HepG2 (cell line): ENCODE results near the gene TBXA2R. TPM values are rescaled to one million over a fixed set of nuclear protein-coding genes. Genes with fewer than 3 reads are reported as not detected.

Experiments used
- EP300 ChIP-seq, 3 experiments: sonication (generic) in 1 of 3; formaldehyde crosslinking in 1 of 3; IDR thresholded peaks; 2 replicates each; pipeline versions ENCODE4 v1.5.1 to v1.6.1; 2011 to 2020; ENCODE audit warnings: low read depth in 2 of 3, low read length in 2 of 3, borderline replicate concordance in 1 of 3, improper control_type of control experiment in 1 of 3, mild to moderate bottlenecking in 1 of 3, missing genetic modification reagents in 1 of 3, moderate library complexity in 1 of 3
- FOSL2 ChIP-seq: sonication (generic); formaldehyde crosslinking; IDR thresholded peaks from 2 replicates; pipeline ENCODE4 v1.4.0; 2020; ENCODE audit warnings: missing genetic modification reagents
- HNRNPH1 ChIP-seq: fragments of 200-400 bp; formaldehyde crosslinking; optimal IDR thresholded peaks from 2 replicates; pipeline ENCODE3; 2017; ENCODE audit warnings: mild to moderate bottlenecking, low read depth, low read length
- HNRNPLL ChIP-seq: fragments of 200-400 bp; formaldehyde crosslinking; IDR thresholded peaks from 2 replicates; pipeline ENCODE4 v1.6.1; 2017; ENCODE audit warnings: mild to moderate bottlenecking, low read depth, low read length; ENCODE audit not compliant: poor library complexity, severe bottlenecking
- KDM2A ChIP-seq: sonication (generic); formaldehyde crosslinking; IDR thresholded peaks from 2 replicates; pipeline ENCODE4 v1.4.0; 2020; ENCODE audit warnings: low read depth, missing genetic modification reagents, borderline replicate concordance
- KDM3A ChIP-seq: IDR thresholded peaks from 2 replicates; pipeline ENCODE4 v1.6.1; 2018; ENCODE audit warnings: low read depth, missing compliant biosample characterization
- MXD4 ChIP-seq: IDR thresholded peaks from 2 replicates; pipeline ENCODE4 v1.6.1; 2016; ENCODE audit warnings: mild to moderate bottlenecking, missing biosample characterization, missing genetic modification reagents
- NONO ChIP-seq, 2 experiments: fragments of 450-650 bp in 1 of 2; sonication (generic) in 1 of 2; formaldehyde crosslinking in 1 of 2; IDR thresholded peaks in 1 of 2; conservative IDR thresholded peaks in 1 of 2; 2 replicates each; pipeline versions ENCODE4 v1.6.1 to v1.8.0; 2017 to 2022; ENCODE audit warnings: mild to moderate bottlenecking in 1 of 2, missing genetic modification reagents in 1 of 2, moderate library complexity in 1 of 2
- SAFB2 ChIP-seq: sonication (generic); formaldehyde crosslinking; IDR thresholded peaks from 2 replicates; pipeline ENCODE4 v1.5.1; 2020; ENCODE audit warnings: missing genetic modification reagents, low read depth, mild to moderate bottlenecking, borderline replicate concordance
- SETDB1 ChIP-seq: sonication (generic); formaldehyde crosslinking; IDR thresholded peaks from 2 replicates; pipeline ENCODE4 v1.5.1; 2020; ENCODE audit warnings: missing genetic modification reagents, mild to moderate bottlenecking, borderline replicate concordance
- STAT5B ChIP-seq: sonication (generic); formaldehyde crosslinking; IDR thresholded peaks from 2 replicates; pipeline ENCODE4 v1.4.0; 2020; ENCODE audit warnings: missing genetic modification reagents
- ZNF431 ChIP-seq: sonication (generic); formaldehyde crosslinking; IDR thresholded peaks from 2 replicates; pipeline ENCODE4 v1.9.0; 2022; ENCODE audit warnings: missing genetic modification reagents, low read depth, mild to moderate bottlenecking, borderline replicate concordance
- ZNF720 ChIP-seq: sonication (generic); formaldehyde crosslinking; IDR thresholded peaks from 2 replicates; pipeline ENCODE4 v1.4.0; 2020; ENCODE audit warnings: missing genetic modification reagents
- ZNF788 ChIP-seq: sonication (generic); formaldehyde crosslinking; IDR thresholded peaks from 2 replicates; pipeline ENCODE4 v1.5.0; 2020; ENCODE audit warnings: mild to moderate bottlenecking, missing genetic modification reagents, borderline replicate concordance
- ZSCAN25 ChIP-seq: sonication (generic); formaldehyde crosslinking; IDR thresholded peaks from 2 replicates; pipeline ENCODE4 v1.8.0; 2022; ENCODE audit warnings: mild to moderate bottlenecking, missing genetic modification reagents
- polyA plus RNA-seq, 8 experiments: library from polyadenylated mRNA; depleted of rRNA in 3 of 8; stranded (reverse) in 7 of 8; unstranded in 1 of 8; fragments of >200 nt; fragmentation: Illumina TruSeq in 4 of 8; extraction: Trizol in 4 of 8; gene quantifications; 2 replicates each; pipeline versions ENCODE4 v1.2.1 to v1.2.3, GENCODE V29; 2011 to 2016; ENCODE audit warnings: low read depth in 4 of 8, missing spikeins in 1 of 8, mixed read lengths in 1 of 8; ENCODE audit not compliant: insufficient read depth in 1 of 8
- total RNA-seq, 5 experiments: library from RNA; depleted of rRNA; stranded (reverse); fragments of >200 nt; fragmentation: Illumina TruSeq; extraction: Trizol; gene quantifications; 2 replicates each; pipeline ENCODE4 v1.2.3, GENCODE V29; 2016; ENCODE audit warnings: low read depth in 1 of 5
- TF ChIP-seq, protein P1 (sequence below): sonication (generic); IDR thresholded peaks from 2 replicates; pipeline ENCODE4 v1.6.1; 2016; ENCODE audit warnings: low read depth, borderline replicate concordance
- TF ChIP-seq, protein P2 (sequence below): sonication (generic); formaldehyde crosslinking; IDR thresholded peaks from 2 replicates; pipeline ENCODE4 v1.9.0; 2021; ENCODE audit warnings: missing genetic modification reagents, mild to moderate bottlenecking, borderline replicate concordance
- TF ChIP-seq, protein P3 (sequence below): sonication (generic); formaldehyde crosslinking; IDR thresholded peaks from 2 replicates; pipeline ENCODE4 v1.4.0; 2020; ENCODE audit warnings: missing genetic modification reagents, borderline replicate concordance
- TF ChIP-seq, protein P4 (sequence below): IDR thresholded peaks from 2 replicates; pipeline ENCODE4 v1.6.1; 2016
- TF ChIP-seq, protein P5 (sequence below): sonication (generic); formaldehyde crosslinking; IDR thresholded peaks from 2 replicates; pipeline ENCODE4 v1.8.1; 2023; ENCODE audit warnings: mild to moderate bottlenecking, moderate library complexity, missing genetic modification reagents

Gene TBXA2R
- total and polyA plus RNA-seq, 2 of the 13 experiments (the other 11 are each of a cell fraction or from before 2014, with no cell fraction given): 0.09 TPM; not detected in 1

DNA sequence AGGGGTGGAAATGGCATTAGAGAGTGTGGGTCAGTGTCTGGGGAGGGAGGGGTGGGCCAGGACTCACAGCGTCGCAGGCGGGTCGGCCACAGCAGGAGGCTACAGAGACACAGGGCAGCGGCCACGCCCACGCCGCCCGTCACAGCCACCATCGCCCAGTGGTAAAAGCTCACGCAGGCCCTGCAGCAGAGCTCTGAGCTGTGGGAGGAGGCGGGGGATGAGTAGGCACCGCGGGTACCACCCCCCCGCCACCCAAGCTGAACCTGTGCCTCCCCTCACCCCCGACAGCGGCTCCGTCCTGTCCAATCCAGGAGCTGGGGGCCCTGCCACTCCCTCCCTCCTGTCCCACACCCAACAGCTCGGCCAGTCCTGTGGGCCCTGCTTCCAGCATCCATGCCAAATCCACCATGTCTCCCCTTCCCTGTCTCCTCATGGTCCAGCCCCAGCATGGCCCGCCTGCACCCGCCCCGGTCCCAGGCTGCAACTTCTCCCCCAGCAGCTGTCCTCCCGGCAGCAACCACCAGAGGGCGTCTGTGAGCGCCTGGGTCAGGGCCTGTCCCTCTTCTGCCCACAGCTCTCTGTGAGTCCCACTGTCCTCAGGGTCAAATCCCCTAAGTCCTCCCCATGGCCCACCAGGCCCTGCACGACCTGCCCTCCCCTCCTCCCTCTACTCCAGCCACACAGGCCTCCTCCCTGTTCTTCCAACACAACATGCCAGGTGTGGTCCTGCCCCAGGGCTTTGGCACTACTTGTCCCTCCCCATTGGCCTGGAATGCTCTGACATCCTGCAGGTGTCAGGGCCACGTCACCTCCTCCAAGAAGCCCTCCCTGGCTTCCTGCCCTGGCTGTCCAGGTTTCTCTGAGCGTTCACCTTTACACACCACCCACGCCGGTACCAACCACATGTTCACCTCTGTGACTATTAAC lies 61.7 kb downstream of the TBXA2R start (continued):
- TF ChIP-seq EP300 (IDR thresholded peaks at IDR 0.05; ENCODE audit: low read depth in 2 of 2, low read length in 2 of 2): no peak
- TF ChIP-seq EP300 (CRISPR knock-in tag; IDR thresholded peaks at IDR 0.05; ENCODE audit: borderline replicate concordance): no peak
- no peak for TF ChIP-seq STAT5B (CRISPR knock-in tag)
- TF ChIP-seq ZSCAN25 (CRISPR knock-in tag): no peak
- TF ChIP-seq FOSL2 (CRISPR knock-in tag): 0 out of 2 replicates have a peak, but pooled peaks have one; percentile 25
- TF ChIP-seq, protein P1, sequence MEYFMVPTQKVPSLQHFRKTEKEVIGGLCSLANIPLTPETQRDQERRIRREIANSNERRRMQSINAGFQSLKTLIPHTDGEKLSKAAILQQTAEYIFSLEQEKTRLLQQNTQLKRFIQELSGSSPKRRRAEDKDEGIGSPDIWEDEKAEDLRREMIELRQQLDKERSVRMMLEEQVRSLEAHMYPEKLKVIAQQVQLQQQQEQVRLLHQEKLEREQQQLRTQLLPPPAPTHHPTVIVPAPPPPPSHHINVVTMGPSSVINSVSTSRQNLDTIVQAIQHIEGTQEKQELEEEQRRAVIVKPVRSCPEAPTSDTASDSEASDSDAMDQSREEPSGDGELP: peak; percentile 12; the same call in 1 of the 2 replicates
- TF ChIP-seq, protein P2, sequence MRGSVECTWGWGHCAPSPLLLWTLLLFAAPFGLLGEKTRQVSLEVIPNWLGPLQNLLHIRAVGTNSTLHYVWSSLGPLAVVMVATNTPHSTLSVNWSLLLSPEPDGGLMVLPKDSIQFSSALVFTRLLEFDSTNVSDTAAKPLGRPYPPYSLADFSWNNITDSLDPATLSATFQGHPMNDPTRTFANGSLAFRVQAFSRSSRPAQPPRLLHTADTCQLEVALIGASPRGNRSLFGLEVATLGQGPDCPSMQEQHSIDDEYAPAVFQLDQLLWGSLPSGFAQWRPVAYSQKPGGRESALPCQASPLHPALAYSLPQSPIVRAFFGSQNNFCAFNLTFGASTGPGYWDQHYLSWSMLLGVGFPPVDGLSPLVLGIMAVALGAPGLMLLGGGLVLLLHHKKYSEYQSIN: no peak
- TF ChIP-seq, protein P3, sequence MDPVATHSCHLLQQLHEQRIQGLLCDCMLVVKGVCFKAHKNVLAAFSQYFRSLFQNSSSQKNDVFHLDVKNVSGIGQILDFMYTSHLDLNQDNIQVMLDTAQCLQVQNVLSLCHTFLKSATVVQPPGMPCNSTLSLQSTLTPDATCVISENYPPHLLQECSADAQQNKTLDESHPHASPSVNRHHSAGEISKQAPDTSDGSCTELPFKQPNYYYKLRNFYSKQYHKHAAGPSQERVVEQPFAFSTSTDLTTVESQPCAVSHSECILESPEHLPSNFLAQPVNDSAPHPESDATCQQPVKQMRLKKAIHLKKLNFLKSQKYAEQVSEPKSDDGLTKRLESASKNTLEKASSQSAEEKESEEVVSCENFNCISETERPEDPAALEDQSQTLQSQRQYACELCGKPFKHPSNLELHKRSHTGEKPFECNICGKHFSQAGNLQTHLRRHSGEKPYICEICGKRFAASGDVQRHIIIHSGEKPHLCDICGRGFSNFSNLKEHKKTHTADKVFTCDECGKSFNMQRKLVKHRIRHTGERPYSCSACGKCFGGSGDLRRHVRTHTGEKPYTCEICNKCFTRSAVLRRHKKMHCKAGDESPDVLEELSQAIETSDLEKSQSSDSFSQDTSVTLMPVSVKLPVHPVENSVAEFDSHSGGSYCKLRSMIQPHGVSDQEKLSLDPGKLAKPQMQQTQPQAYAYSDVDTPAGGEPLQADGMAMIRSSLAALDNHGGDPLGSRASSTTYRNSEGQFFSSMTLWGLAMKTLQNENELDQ (CRISPR knock-in tag): no peak
- no peak for TF ChIP-seq SAFB2 (CRISPR knock-in tag)
- TF ChIP-seq NONO (IDR thresholded peaks at IDR 0.05): no peak
- no peak for TF ChIP-seq NONO (CRISPR knock-in tag; conservative IDR thresholded peaks at IDR 0.05)
- no peak for TF ChIP-seq HNRNPH1
- no peak for TF ChIP-seq KDM2A
- peak; percentile 32 for TF ChIP-seq HNRNPLL
- TF ChIP-seq, protein P4, sequence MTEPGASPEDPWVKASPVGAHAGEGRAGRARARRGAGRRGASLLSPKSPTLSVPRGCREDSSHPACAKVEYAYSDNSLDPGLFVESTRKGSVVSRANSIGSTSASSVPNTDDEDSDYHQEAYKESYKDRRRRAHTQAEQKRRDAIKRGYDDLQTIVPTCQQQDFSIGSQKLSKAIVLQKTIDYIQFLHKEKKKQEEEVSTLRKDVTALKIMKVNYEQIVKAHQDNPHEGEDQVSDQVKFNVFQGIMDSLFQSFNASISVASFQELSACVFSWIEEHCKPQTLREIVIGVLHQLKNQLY: no peak
- TF ChIP-seq KDM3A (CRISPR knock-in tag): peak; percentile 42; the same call in 1 of the 2 replicates
- no peak for TF ChIP-seq ZNF720
- peak; percentile 55; the same call in 1 of the 2 replicates for TF ChIP-seq ZNF788
- TF ChIP-seq, protein P5, sequence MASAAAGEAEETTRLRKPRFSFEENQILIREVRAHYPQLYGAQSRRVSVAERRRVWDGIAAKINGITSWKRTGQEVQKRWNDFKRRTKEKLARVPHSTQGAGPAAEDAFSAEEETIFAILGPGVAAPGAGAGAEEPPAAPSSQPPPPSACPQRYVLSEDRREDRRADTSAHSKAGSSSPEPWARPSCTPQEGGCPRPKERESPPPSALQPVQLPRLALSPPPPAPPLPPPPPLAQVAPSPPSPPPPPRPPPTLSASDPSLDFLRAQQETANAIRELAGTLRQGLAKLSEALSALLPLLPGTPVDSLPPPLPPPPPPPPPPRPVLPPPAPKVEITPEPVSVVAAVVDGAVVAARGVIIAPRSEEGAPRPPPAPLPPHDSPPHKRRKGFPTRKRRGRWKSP (CRISPR knock-in tag): no peak
- no peak for TF ChIP-seq ZNF431 (CRISPR knock-in tag)
- TF ChIP-seq SETDB1 (CRISPR knock-in tag): no peak
- no peak for TF ChIP-seq MXD4 (CRISPR knock-in tag)
